Cardiac ventricle fibroblast (primary cell): ENCODE measurements around the gene UBE3B. TPM values are rescaled to one million over a fixed set of nuclear protein-coding genes. Genes with fewer than 3 reads are reported as not detected.

Experiments used
- total RNA-seq: library from RNA; depleted of rRNA; stranded (reverse); fragments of >200 nt; gene quantifications from 2 replicates; pipeline ENCODE4 v1.2.3, GENCODE V29; 2015

Gene UBE3B, protein sequence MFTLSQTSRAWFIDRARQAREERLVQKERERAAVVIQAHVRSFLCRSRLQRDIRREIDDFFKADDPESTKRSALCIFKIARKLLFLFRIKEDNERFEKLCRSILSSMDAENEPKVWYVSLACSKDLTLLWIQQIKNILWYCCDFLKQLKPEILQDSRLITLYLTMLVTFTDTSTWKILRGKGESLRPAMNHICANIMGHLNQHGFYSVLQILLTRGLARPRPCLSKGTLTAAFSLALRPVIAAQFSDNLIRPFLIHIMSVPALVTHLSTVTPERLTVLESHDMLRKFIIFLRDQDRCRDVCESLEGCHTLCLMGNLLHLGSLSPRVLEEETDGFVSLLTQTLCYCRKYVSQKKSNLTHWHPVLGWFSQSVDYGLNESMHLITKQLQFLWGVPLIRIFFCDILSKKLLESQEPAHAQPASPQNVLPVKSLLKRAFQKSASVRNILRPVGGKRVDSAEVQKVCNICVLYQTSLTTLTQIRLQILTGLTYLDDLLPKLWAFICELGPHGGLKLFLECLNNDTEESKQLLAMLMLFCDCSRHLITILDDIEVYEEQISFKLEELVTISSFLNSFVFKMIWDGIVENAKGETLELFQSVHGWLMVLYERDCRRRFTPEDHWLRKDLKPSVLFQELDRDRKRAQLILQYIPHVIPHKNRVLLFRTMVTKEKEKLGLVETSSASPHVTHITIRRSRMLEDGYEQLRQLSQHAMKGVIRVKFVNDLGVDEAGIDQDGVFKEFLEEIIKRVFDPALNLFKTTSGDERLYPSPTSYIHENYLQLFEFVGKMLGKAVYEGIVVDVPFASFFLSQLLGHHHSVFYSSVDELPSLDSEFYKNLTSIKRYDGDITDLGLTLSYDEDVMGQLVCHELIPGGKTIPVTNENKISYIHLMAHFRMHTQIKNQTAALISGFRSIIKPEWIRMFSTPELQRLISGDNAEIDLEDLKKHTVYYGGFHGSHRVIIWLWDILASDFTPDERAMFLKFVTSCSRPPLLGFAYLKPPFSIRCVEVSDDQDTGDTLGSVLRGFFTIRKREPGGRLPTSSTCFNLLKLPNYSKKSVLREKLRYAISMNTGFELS
- 25.8 and 45.4 TPM in 2 replicates for total RNA-seq

GRCh38 chr12:109477185-109477962 is at the start of gene UBE3B, which contains the start of gene KCTD10:
TSS of gene UBE3B (plus strand) at chr12:109477634. CDS start at chr12:109483552, 5,918 bp downstream.
TSS of gene KCTD10 (minus strand) at chr12:109477300. CDS start at chr12:109477262, 38 bp downstream.

GRCh38 chr12:109573029-109573913 is 95.8 kb downstream of the UBE3B start, which contains the start of the genes MMAB and MVK:
TSS of gene MMAB (minus strand) at chr12:109573504. CDS start at chr12:109573480, 24 bp downstream.
TSS of gene MVK (plus strand) at chr12:109573794. CDS start at chr12:109574823, 1,029 bp downstream.

Other genes starting within 250 kb of the UBE3B start
- gene FOXN4, start 168.3 kb upstream of the UBE3B start, total RNA-seq = not detected in 2 replicates
- gene MYO1H, start 129.7 kb upstream of the UBE3B start, total RNA-seq = not detected in 2 replicates
- gene KCTD10, start 334 bp upstream of the UBE3B start, total RNA-seq = 47.8 and 48.2 TPM in 2 replicates
- gene MMAB, start 95.9 kb downstream of the UBE3B start, total RNA-seq = 28.0 and 42.4 TPM in 2 replicates
- 18.0 and 29.6 TPM in 2 replicates for gene MVK, start 96.2 kb downstream of the UBE3B start, total RNA-seq
- 0.12 and 0.64 TPM in 2 replicates for gene FAM222A, start 236.2 kb downstream of the UBE3B start, total RNA-seq